Activated CD4-positive, alpha-beta memory T cell treated with anti-CD3 and anti-CD28 coated beads for 36 hours (primary cell): ENCODE results near the gene EDNRB. TPM values are rescaled to one million over a fixed set of nuclear protein-coding genes. Genes with fewer than 3 reads are reported as not detected.

Experiments used
- CTCF ChIA-PET: fragments of 350-600 bp; sonication (Branson Sonifier 250); formaldehyde crosslinking; loops from one replicate; lab custom pipeline; 2021; ENCODE audit warnings: antibody characterized with exemption, inconsistent platforms; lab: Charles Lee
- POLR2A ChIA-PET: fragments of 350-600 bp; sonication (Branson Sonifier 250); formaldehyde crosslinking; loops from one replicate; lab custom pipeline; 2021; ENCODE audit warnings: antibody characterized with exemption; lab: Charles Lee
- DNase-seq: peaks from one replicate; pipeline ENCODE4 v3.0.0-alpha.2; 2020
- H3K27ac Mint-ChIP-seq: one replicate; pipeline ENCODE4 v1.8.0; 2021; ENCODE audit warnings: mixed read lengths
- H3K27me3 Mint-ChIP-seq: one replicate; pipeline ENCODE4 v1.8.0; 2021; ENCODE audit warnings: mixed read lengths
- H3K36me3 Mint-ChIP-seq: one replicate; pipeline ENCODE4 v1.8.0; 2021; ENCODE audit warnings: mixed read lengths
- H3K4me1 Mint-ChIP-seq: one replicate; pipeline ENCODE4 v1.8.0; 2021; ENCODE audit warnings: low read depth, mixed read lengths
- H3K4me3 Mint-ChIP-seq: one replicate; pipeline ENCODE4 v1.8.0; 2021; ENCODE audit warnings: mild to moderate bottlenecking, mixed read lengths
- H3K9me3 Mint-ChIP-seq: one replicate; pipeline ENCODE4 v1.8.0; 2021; ENCODE audit warnings: mixed read lengths
- intact Hi-C: fragments of 100-400 bp; cut with micrococcal nuclease; formaldehyde crosslinking; loops from one replicate; pipeline ENCODE4 v1.15.1; 2023
- total RNA-seq, 2 experiments: library from RNA; stranded (reverse); gene quantifications; one replicate each; pipeline ENCODE4 v1.2.3, GENCODE V29; 2021

EDNRB gene
- total RNA-seq, 2 experiments from 2014 or later: not detected

- CTCF ChIA-PET: no interaction called here
- intact Hi-C loops: no loop called here
- Mint-ChIP-seq H3K27me3 (peaks cover 10% of the 10 kb centered on the region), H3K27ac (no peak overlapping the region), H3K9me3 (no peaks in the 10 kb centered on the region), H3K36me3 (no peaks in the 10 kb centered on the region), H3K4me1 (no peaks in the 10 kb centered on the region), H3K4me3 (no peak overlapping the region)
- DNase-seq: no peak
- POLR2A ChIA-PET: no interaction called here
These were observed 5.6 kb downstream of the EDNRB start for GRCh38 chr13:77913003-77913402.

GRCh38 chr13:77911751-77912150 is 6.9 kb downstream of the EDNRB start:
- no peak overlapping the region for H3K27ac Mint-ChIP-seq
- H3K9me3 Mint-ChIP-seq: no peaks in the 10 kb centered on the region
- no peaks in the 10 kb centered on the region for H3K36me3 Mint-ChIP-seq
- intact Hi-C loops: no loop called here
- no peaks in the 10 kb centered on the region for H3K4me1 Mint-ChIP-seq
- no peak overlapping the region for H3K4me3 Mint-ChIP-seq
- CTCF ChIA-PET: no interaction called here
- no peak for DNase-seq
- POLR2A ChIA-PET: no interaction called here
- peaks cover 4% of the 10 kb centered on the region for H3K27me3 Mint-ChIP-seq

GRCh38 chr13:77909827-77910226 is 8.8 kb downstream of the EDNRB start:
- Mint-ChIP-seq H3K4me1 (no peaks in the 10 kb centered on the region), H3K27me3 (no peaks in the 10 kb centered on the region), H3K9me3 (no peaks in the 10 kb centered on the region), H3K4me3 (no peak overlapping the region), H3K36me3 (no peaks in the 10 kb centered on the region), H3K27ac (no peak overlapping the region)
- CTCF ChIA-PET: no interaction called here
- POLR2A ChIA-PET: no interaction called here
- intact Hi-C loops: no loop called here
- no peak for DNase-seq

GRCh38 chr13:77908531-77908930 is 10.1 kb downstream of the EDNRB start:
- Mint-ChIP-seq H3K27me3 (no peaks in the 10 kb centered on the region), H3K4me1 (no peaks in the 10 kb centered on the region), H3K27ac (no peak overlapping the region), H3K4me3 (no peak overlapping the region), H3K9me3 (no peaks in the 10 kb centered on the region), H3K36me3 (no peaks in the 10 kb centered on the region)
- no peak for DNase-seq
- CTCF ChIA-PET: no interaction called here
- POLR2A ChIA-PET: no interaction called here
- intact Hi-C loops: no loop called here

- Mint-ChIP-seq H3K27me3 (peaks cover 1% of the 10 kb centered on the region), H3K9me3 (peaks cover 1% of the 10 kb centered on the region), H3K4me1 (no peaks in the 10 kb centered on the region), H3K4me3 (no peak overlapping the region), H3K36me3 (no peaks in the 10 kb centered on the region), H3K27ac (no peak overlapping the region)
- DNase-seq: no peak
- intact Hi-C loops: no loop called here
- CTCF ChIA-PET: no interaction called here
- POLR2A ChIA-PET: no interaction called here
These were observed 10.8 kb downstream of the EDNRB start for GRCh38 chr13:77907666-77908341.

GRCh38 chr13:77904031-77904430 is 14.6 kb downstream of the EDNRB start:
- Mint-ChIP-seq H3K27me3 (peaks cover 3% of the 10 kb centered on the region), H3K27ac (no peak overlapping the region), H3K4me1 (no peaks in the 10 kb centered on the region), H3K4me3 (no peak overlapping the region), H3K9me3 (peaks cover 8% of the 10 kb centered on the region), H3K36me3 (no peaks in the 10 kb centered on the region)
- no peak for DNase-seq
- ChIA-PET CTCF (interaction anchor here (1.4 kb wide), 1 partner anchor 58 kb away, joined by 3 read pairs; no protein-coding TSS in a partner anchor), POLR2A (no interaction called here)
- intact Hi-C loops: no loop called here

- H3K27me3 Mint-ChIP-seq: peaks cover 3% of the 10 kb centered on the region
- POLR2A ChIA-PET: no interaction called here
- no peak for DNase-seq
- H3K36me3 Mint-ChIP-seq: no peaks in the 10 kb centered on the region
- no peak overlapping the region for H3K27ac Mint-ChIP-seq
- H3K4me3 Mint-ChIP-seq: no peak overlapping the region
- no peaks in the 10 kb centered on the region for H3K4me1 Mint-ChIP-seq
- intact Hi-C loops: no loop called here
- peaks cover 8% of the 10 kb centered on the region for H3K9me3 Mint-ChIP-seq
- CTCF ChIA-PET: interaction anchor here (1.4 kb wide), 1 partner anchor 57 kb away, joined by 3 read pairs; no protein-coding TSS in a partner anchor
These were observed 15.2 kb downstream of the EDNRB start for GRCh38 chr13:77903435-77903834.

- ChIA-PET CTCF (no interaction called here), POLR2A (no interaction called here)
- Mint-ChIP-seq H3K9me3 (peaks cover 8% of the 10 kb centered on the region), H3K27me3 (peaks cover 3% of the 10 kb centered on the region), H3K27ac (no peak overlapping the region), H3K36me3 (no peaks in the 10 kb centered on the region), H3K4me3 (no peak overlapping the region), H3K4me1 (no peaks in the 10 kb centered on the region)
- no peak for DNase-seq
- intact Hi-C loops: no loop called here
These were observed 16.2 kb downstream of the EDNRB start for GRCh38 chr13:77902319-77902963.

GRCh38 chr13:77898097-77898496 is 20.5 kb downstream of the EDNRB start:
- CTCF ChIA-PET: interaction anchor here (0.6 kb wide), 1 partner anchor 97 kb away, joined by 3 read pairs; no protein-coding TSS in a partner anchor
- Mint-ChIP-seq H3K4me3 (no peak overlapping the region), H3K27me3 (peaks cover 7% of the 10 kb centered on the region)

GRCh38 chr13:77896977-77897376 is 21.7 kb downstream of the EDNRB start:
- no peak for DNase-seq
- Mint-ChIP-seq H3K27me3 (peaks cover 5% of the 10 kb centered on the region), H3K9me3 (no peaks in the 10 kb centered on the region), H3K36me3 (no peaks in the 10 kb centered on the region), H3K4me3 (no peak overlapping the region), H3K4me1 (no peaks in the 10 kb centered on the region), H3K27ac (no peak overlapping the region)
- intact Hi-C loops: no loop called here
- ChIA-PET POLR2A (no interaction called here), CTCF (no interaction called here)

More at GRCh38 chr13:77898097-77898496, 20.5 kb downstream of the EDNRB start:
- POLR2A ChIA-PET: no interaction called here
- H3K36me3 Mint-ChIP-seq: no peaks in the 10 kb centered on the region
- no peaks in the 10 kb centered on the region for H3K4me1 Mint-ChIP-seq
- H3K27ac Mint-ChIP-seq: no peak overlapping the region
- intact Hi-C loops: no loop called here
- DNase-seq: no peak
- H3K9me3 Mint-ChIP-seq: peaks cover 8% of the 10 kb centered on the region

- Mint-ChIP-seq H3K27ac (no peak overlapping the region), H3K4me3 (no peak overlapping the region), H3K36me3 (no peaks in the 10 kb centered on the region), H3K4me1 (no peaks in the 10 kb centered on the region), H3K9me3 (no peaks in the 10 kb centered on the region), H3K27me3 (peaks cover 5% of the 10 kb centered on the region)
- POLR2A ChIA-PET: no interaction called here
- CTCF ChIA-PET: no interaction called here
- intact Hi-C loops: no loop called here
- no peak for DNase-seq
These were observed 22.1 kb downstream of the EDNRB start for GRCh38 chr13:77896536-77896935.

GRCh38 chr13:77894743-77895142 is 23.9 kb downstream of the EDNRB start:
- H3K4me1 Mint-ChIP-seq: no peaks in the 10 kb centered on the region
- CTCF ChIA-PET: no interaction called here

GRCh38 chr13:77893066-77893465 is 25.6 kb downstream of the EDNRB start:
- ChIA-PET POLR2A (no interaction called here), CTCF (interaction anchor here (1.3 kb wide), 1 partner anchor 228 kb away, joined by 3 read pairs; no protein-coding TSS in a partner anchor)
- Mint-ChIP-seq H3K4me3 (no peak overlapping the region), H3K4me1 (no peaks in the 10 kb centered on the region), H3K27ac (no peak overlapping the region), H3K27me3 (peaks cover 4% of the 10 kb centered on the region), H3K36me3 (no peaks in the 10 kb centered on the region), H3K9me3 (no peaks in the 10 kb centered on the region)
- intact Hi-C loops: no loop called here
- DNase-seq: no peak

More at GRCh38 chr13:77894743-77895142, 23.9 kb downstream of the EDNRB start:
- intact Hi-C loops: no loop called here
- no peak for DNase-seq
- no peak overlapping the region for H3K4me3 Mint-ChIP-seq
- H3K9me3 Mint-ChIP-seq: no peaks in the 10 kb centered on the region
- H3K27ac Mint-ChIP-seq: no peak overlapping the region
- POLR2A ChIA-PET: no interaction called here
- H3K27me3 Mint-ChIP-seq: peaks cover 4% of the 10 kb centered on the region
- H3K36me3 Mint-ChIP-seq: no peaks in the 10 kb centered on the region
